ENCODE measurements around the gene TNFAIP2.

GRCh38 chr14:103141117-103141796 is 18.0 kb downstream of the TNFAIP2 start:
- TF ChIP-seq CTCF (IDR thresholded peaks at IDR 0.05) (peak; percentile 43 to 54 (median 47)), POLR2A (IDR thresholded peaks at IDR 0.05) (no peak), EP300 (IDR thresholded peaks at IDR 0.05; ENCODE audit: low read depth) (no peak), POLR2AphosphoS5 (IDR thresholded peaks at IDR 0.05) (no peak)

Measured in transverse colon (tissue), 4 donors.